HG03060 (cell line): ENCODE results near the gene SMAD7.

Experiments used
- ATAC-seq: cut with Tn5 transposase; IDR thresholded peaks from one replicate; pipeline ENCODE4 v1.9.1; 2021; ENCODE audit warnings: low read depth, moderate number of reproducible peaks; ENCODE audit not compliant: unreplicated experiment

The SMAD7 gene, protein sequence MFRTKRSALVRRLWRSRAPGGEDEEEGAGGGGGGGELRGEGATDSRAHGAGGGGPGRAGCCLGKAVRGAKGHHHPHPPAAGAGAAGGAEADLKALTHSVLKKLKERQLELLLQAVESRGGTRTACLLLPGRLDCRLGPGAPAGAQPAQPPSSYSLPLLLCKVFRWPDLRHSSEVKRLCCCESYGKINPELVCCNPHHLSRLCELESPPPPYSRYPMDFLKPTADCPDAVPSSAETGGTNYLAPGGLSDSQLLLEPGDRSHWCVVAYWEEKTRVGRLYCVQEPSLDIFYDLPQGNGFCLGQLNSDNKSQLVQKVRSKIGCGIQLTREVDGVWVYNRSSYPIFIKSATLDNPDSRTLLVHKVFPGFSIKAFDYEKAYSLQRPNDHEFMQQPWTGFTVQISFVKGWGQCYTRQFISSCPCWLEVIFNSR

DNA sequence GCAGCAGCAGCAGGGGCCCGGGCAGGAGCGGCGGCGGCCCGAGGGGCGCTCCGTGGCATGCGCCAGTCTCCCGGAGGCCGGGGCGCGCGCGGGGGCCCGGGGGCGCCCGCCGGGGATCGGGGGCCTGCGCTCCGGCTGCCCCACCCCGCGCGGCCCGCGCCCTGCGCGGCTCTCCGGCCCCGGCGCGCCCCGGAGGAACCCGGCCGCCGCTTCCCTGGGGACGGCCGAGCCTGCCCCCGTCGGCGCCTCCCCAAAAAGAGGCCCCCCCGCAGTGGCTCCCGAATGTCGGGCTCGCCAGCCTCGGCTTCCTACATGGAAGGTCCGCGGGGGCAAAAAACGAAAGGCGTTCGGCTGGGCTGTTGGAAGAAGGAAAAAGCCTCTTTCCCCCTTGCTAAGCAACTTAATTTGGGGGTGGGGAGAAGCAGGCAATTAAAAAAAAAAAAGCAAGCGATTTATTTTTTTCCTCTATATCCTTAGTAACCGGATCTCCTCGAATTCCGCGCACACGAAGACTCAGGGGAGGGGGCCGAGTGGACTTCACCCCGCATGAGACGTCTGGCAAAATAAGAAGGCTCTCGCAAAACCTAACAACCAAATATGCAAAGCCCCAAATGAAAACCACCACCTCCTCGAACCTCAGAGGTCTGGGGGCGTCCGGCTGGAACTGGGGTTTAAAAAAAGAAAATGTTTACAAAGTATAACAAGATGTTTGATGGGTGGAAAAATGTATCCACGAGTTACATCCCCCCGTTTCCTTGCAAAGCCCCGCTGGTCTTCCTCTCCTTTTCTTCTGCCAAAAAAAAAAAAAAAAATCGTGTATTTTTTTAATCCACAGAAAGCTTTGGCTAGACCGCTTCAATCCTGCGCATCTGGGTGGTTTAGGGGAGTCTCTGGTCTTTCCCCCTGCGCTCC is at the start of gene SMAD7:
Gene SMAD7, minus strand, starts transcription at position 430 of the 912 bp plus-strand sequence. CDS start 541 bp downstream, outside the sequence.
- no peak for ATAC-seq

DNA sequence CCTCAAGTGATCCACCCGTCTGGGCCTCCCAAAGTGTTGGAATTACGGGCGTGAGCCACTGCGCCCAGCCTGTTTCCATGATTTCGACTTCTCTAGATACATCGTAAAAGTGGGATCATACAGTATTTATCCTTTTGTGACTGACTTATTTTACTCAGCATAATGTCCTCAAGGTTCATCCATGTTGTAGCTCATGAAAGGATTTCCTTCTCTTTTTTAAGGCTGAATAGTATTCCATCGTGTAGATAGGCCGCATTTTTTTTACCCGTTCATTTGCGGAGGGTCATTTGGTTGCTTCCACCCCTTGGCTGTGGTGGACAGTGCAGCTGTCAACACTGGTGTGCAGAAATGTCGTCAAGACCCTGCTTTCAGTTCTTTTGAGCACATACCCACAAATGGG is 48.8 kb upstream of the SMAD7 start:
- no peak for ATAC-seq

DNA sequence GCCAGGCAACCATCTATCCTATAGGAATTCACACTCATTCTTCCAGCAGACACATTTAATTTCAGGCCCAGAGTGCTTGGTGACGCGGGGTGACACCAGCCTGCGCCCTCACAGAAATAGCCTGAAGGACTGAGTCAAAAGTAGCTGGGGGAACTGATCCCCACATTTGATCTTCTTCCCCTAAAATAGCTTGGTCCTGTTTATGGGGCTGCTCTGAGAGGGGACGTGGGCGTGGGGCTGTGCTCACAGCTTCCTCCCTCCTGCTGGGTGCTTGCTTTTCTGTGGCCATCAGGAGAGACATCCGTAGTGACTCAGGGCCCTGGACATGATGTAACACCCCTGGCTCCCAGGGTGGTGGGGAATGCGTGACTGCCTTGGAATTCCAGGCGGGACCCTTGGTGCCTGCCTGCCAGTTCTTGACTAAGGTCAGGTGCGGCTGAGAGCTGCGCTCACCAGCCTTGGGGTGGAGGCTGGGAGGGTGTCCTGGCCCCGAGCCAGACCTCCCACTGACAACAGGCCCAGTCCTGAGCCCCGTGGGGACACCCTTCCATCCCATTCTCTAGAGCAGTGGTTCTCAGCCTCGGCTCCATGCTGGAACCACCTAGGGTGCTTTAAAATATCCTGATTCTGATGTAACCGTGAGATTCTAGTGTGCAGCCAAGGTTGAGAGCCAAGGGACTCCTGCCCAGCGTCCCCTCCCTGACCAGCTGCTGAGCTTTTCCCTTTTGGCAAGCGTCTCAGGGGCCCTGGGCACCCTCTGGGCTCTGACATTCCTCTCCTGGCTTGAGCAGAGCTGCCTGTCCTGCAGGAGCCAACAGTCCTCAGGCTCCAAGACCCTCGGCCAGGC is 47.4 kb upstream of the SMAD7 start:
- ATAC-seq: no peak

DNA sequence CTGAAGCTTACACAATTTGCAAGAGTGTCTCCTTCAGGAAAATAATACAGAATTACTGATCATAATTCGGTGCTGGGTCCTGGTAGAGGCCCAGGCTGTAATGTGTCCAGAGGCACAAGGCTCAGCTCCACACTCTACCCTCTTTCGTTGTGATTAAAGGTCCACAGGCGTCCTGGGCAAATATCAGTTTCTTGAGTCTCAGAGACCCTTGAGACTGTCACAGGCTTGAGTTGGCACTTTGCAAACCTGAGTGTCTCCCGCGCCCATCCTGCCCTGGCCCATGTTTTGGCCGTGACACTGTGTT is 46.9 kb upstream of the SMAD7 start:
- no peak for ATAC-seq

DNA sequence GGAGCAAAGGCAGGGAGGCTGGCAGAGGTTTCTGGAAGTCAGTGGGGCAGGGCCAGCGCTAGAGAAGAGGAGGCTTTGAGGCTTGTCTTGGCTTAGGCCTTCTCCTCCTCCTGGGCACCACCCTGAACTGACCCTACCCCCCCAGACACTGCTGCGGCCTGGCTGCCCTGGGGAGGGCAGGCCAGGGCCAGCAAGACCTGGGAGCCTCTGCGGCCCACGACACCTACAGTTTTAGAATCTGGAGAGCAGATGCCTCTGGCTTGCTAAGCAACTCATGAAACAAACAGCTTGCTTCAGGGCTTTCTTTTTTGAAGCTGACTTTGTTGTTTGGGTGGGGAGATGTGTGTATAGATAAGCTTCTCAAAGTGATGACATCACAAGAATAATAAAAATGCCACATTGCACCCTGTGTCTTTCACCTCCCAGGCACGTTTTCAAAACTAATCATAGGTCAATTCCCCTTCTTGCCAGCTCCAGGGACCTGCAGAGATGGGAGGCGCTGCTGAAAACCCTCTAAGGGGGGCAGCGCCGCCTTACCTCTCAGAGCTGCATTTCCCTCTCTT is 46.2 kb upstream of the SMAD7 start:
- ATAC-seq: no peak

DNA sequence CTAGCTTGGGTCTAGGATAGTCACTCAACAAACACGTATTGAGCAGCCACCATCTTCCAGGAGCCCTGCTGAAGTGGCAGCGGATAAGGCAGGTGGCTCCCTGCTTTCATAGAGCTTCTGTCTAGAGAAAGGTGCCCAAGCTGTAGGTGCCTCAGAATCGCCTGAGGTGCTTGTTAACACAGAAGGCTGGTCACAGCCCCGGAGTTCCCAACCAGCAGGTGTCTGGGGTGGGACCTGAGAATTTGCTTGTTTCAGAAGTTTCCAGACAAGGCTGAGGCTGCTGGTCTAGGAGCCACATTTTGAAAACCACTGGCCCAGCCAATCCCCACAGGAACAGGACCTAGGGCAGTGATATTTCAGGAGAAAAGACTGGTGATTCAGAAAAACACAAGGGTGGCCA is 45.3 kb upstream of the SMAD7 start:
- no peak for ATAC-seq

DNA sequence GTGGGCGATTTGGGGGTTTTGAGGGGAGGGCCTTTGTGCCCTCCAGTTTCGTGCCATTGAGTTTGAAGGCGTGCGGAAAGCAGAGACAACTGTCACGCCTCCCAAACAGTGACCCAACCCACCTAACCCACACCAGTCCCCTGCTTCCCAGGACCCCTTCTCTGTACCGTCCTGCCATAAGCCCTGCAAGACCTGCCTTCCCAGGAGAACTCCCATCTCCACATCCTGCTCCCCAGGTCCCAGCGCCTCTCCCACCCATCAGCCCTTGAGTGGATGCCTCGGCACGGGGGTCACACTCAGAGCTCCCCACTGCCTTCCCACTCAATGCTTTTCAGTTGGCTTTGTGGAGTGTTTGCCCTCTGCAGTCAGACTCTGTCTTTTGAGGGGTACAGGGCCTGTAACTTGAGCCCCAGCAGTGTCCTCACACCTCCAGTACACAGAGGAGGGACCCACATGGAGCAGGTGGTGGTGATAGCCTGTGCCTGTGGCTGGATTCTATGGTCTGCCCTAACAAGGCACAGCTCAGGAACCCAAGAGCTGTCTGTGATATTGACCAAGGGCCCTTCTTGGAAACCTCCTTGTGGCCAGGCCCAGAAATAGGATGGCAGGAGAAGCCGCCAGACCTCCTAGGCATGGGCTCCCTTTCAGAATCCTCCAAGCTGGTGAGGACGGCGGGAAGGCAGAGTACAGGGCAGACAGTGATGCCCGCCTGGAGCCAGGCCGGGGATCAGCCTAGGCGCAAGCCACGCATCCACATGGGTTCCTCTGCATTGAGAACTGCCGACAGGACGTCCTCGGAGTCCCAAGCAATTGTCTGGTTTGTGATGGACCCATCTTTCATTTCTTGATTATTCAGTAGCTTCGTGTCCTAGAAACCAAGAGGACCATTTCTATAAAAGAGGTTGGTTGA is 44.4 kb upstream of the SMAD7 start:
- ATAC-seq: no peak

DNA sequence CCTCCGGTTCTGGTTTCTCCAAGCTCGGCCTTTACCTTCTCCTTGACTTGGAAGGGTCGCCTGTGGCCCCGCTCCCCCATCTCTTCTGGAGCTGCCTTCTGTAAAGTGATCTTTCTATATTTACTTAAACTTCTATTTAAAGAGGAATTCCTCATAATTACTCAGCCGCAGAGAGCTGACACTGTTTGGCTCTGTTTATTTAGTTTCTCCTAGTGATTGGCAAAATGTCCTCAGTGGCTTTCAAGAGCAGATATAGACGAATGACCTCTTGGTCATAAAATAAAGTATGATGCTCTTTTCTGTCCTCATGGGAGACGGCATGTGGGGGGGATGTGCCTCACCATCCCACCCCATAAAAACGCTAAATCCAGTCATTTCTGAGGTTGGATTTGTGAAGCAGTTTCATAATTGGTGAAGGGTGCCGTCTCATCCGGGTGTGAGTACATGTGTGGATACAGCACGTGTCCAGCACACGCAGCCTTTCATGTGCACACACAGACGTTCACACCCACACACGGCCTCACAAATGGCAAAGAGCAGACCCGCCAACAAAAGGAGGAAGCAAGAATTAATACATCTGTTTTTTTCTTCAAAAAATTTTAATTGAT is 43.4 kb upstream of the SMAD7 start:
- no peak for ATAC-seq

DNA sequence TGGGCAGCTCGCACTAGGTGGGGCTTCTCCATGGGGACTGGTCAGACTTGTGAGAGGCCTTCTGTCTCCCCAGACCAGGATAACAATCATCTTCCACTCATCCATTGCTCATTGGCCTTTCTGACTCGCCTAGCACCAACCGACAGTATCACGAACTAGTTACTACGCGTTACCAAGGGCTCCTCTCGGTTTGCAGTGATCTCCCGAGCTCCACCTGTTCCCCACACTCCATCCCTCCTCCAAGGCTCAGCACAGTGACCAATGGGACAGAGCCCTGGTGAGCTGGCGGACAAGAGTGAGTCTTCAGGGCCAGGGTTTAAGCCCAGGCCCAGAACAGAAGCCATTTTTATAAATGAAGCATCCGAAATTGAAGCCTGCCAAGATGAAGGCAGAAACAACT is 42.8 kb upstream of the SMAD7 start:
- ATAC-seq: no peak

DNA sequence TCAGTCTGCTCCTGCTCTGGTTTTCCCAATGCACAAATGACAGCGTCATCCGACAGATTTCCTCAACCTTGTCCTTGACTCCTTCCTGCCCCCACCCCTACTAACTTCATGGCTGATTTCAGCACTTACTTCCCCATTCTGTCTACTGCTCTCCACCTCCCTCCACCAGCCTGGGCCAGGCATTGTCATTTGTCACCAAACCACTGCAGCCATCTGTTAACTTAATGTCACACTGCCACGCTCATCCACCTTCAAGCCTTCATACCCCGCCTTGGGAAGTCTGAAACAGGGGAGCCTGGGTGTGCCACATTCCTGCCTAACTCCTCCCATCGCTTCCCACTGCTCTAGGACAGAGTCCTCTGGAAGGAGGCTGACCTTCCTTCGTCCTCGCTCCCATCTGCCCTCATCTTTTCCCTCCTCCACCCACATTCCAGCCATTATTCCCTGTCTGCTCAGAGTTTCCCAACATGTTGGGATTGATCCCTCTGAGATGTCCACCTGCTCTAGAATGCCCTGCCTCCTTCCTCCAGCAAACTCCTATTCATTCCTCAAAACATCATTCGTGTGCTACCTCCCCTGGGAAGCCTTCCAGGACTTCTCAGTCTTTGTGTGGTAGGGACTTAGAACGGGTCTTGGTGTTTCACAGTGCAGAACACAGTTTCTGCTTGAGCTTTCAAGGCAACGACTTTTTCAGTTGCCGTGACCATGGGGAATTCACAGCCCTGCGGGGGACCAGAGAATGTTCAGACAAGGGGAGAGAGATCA is 42.2 kb upstream of the SMAD7 start:
- ATAC-seq: no peak

DNA sequence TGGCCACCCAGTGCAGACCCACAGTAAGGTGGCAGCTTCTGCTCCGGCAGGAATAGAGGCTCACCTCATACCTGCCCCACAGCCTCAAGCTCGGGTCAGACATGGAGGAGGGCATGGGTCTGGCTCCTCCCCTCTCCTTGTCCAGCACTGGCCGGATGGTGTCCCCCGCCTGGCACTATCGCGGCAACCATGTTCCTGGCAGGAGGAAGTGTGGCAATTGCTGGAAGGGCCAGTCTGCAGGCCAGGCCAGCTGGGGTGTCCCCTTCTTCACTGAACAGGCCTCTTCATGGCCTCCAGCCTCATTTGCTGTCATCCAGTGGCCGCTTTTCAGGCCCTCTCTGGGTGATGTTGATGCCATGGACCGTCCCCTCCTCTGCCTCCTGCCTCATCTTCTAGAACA is 41.4 kb upstream of the SMAD7 start:
- no peak for ATAC-seq

DNA sequence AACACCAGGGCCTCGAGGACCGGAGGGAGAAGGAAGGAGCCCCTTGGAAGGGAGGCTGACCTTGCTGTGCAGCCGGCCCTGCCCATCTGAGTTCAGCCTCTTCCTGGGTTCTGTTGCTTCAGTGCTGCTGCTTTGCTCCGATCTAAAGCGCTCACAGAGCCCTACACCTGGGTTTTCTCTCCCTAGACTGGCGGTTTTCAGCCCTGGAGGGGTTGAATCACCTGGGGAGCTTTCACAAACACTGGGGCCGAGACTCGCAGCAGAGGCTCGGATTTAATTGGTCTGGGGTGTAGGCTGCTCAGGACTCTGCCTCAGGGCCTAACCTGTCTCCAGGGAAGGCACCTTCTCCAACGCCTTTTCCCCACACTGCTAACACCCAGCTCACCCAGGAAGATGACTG is 40.9 kb upstream of the SMAD7 start:
- no peak for ATAC-seq

DNA sequence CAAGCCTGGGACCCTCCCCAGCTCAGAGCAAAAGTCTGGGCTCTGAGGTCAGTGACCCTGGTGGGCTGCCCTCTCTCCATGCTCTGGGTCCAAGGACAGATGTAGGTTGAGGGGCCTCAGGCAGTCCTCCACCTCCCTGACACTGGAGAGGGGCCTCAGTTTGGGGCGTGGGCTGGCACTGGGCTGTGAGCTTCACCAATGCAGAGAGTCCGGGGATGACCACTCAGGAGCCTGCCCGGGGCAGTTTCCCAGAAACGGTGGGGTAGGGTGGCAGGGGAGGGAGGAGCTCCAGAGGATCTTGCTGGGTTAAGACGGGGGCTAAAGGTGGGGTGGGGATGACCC is 40.5 kb upstream of the SMAD7 start:
- ATAC-seq: no peak

DNA sequence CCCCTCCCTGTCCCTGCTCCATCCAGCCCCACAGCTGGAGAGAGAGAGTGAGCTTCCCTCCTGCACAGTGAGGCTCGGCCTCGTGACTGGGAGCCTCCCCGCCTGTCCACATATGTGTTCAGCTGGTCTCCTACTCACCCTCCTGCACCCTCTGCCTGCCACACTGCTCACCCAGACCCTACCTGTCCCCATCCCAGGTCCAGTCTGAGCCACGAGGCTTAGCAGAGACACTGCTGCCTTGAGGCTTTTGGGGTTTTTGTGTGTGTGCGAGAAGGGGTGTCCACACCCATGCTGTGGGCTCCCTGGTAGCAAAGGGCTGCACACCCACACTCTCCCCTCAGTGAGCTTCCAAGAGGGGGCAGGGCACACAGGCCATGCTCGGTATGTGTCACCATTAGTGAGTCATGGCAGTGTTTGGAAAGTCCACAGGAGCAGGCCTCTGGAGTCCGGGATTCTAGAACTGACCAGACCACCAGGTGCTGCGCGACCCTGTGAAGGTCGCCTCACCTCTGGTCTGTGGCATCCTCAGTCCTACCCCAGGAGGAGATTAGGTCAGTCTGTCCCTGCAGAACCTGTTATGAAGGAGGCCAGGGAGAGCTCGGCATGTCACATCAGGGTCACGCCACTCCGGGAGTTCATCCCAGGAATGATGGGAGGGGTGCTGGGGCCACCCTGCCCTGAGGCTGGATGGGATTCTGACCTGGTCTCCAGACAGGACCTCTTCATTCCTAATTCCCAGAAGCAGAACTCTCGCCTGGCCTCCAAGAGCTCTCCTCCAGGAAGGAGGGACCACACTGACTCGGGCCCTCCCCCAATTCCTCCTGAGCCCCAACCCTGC is 39.9 kb upstream of the SMAD7 start:
- no peak for ATAC-seq

DNA sequence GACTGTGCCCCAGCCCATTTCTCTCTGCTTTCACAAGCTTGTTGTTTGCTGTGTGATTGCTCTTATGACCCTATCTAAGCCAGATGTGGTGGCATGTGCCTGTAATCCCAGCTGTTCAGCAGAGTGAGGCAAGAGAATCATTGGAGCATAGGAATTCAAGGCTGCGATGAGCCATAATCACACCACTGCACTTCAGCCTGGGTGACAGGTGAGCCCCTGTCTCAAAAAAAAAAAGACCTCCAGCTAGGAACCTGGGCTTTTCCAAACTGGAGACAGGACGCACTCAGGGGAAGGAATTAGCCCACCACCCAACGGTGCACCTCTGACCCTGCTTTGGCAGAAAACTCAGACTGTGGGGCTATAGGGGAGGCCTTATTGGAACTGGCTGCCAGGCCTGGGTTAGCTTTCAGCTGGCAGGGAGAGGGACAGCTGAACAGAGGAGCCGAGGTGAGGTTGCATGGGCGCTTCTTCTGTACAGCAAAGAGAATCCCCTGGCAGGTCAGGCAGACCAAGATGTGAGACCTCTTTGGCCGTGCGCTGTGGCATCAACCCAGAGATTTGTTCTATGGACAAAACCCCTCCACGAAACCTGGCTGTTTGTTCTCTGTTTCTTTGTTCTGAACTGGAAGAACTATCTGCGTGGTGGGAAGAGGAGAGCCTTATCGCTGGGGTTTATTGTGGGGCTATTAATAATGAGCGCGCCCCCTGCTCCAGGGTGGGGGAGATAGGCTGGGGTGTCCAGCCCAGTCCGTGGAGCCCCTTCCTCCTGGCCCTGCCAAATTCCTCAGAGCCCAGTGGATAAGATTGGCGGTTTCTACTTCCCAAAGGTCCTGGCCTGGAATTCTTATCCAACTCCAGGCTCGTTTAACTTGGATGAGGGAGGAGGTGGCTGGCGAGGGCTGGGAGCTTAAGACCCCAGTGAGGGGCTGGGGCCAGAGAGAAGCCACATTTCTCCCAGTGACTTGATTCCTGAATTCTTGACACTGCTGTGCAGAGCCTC is 38.8 kb upstream of the SMAD7 start:
- ATAC-seq: no peak

DNA sequence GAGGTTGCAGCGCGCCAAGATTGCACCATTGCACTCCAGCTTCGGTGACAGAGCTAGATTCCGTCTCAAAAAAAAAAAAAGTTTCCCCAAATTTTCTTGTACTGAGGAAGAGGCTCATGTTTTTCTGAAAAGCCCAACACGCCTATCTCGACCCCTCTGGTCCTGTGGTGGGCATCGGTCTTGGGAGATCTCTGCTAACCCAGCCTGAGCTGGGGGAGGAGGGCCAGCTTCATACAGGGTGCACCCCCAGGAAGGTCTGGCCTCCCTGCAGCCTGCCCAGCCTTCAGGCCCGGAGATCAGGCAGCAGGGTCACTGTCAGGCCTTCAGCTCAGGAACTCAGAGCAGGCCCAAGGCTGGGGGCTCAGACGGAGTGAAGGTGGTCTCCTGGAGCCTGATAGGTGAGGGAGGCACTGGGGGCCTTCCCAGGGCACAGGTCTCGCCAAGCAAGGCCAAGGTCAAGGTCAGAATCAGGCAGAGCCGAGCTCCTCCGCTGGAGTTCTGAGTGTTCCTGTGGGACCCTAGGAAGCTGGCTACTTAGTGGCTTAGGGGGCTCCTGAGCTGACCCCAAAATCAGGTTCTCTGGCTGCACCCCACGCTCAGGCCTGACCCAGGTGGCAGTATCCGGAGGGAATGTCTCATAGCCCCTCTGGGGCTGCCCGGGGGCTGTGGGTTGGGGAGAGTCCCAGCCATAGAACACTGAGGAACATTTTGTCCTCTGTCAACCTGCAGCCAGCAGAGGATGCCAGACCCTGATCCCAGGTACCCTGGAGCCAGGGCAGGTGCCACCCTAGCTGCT is 37.9 kb upstream of the SMAD7 start:
- ATAC-seq: no peak
